Choroid plexus epithelial cell (primary cell): ENCODE results near the gene TYW1.
"Not testable (repeated sequence)": the region's sequence is repeated elsewhere in the genome, so short reads cannot be mapped to it uniquely, and the experiment has no call there.

Experiments
- DNase-seq: peaks from one replicate; pipeline ENCODE4 v3.0.0-alpha.2; 2010; ENCODE audit warnings: low read depth
- H3K4me3 ChIP-seq: 2 replicates; pipeline ENCODE4 v1.5.1; 2011; ENCODE audit warnings: low read depth, mild to moderate bottlenecking, control low read depth, low read length, moderate library complexity
- CTCF ChIP-seq: conservative IDR thresholded peaks from 2 replicates; pipeline ENCODE4 v1.5.1; 2011; ENCODE audit warnings: low read depth, mild to moderate bottlenecking, control low read depth, inconsistent platforms, low read length, moderate library complexity

The TYW1 gene

GRCh38 chr7:67251986-67252558 lies 255.4 kb downstream of the TYW1 start:
- no peak for DNase-seq
- TF ChIP-seq CTCF = no peak
- H3K4me3 ChIP-seq = no peak overlapping the region

GRCh38 chr7:67255076-67255475 lies 258.4 kb downstream of the TYW1 start:
- H3K4me3 ChIP-seq, DNase-seq: not testable (repeated sequence)

GRCh38 chr7:67257779-67258178 lies 261.1 kb downstream of the TYW1 start:
- not testable (repeated sequence) for DNase-seq, H3K4me3 ChIP-seq

- DNase-seq = not testable (repeated sequence)
Observed at GRCh38 chr7:67259363-67259762, 262.7 kb downstream of the TYW1 start.

GRCh38 chr7:67260166-67260586 lies 263.5 kb downstream of the TYW1 start:
- not testable (repeated sequence) for H3K4me3 ChIP-seq
- DNase-seq = peak; percentile 29

More at GRCh38 chr7:67259363-67259762, 262.7 kb downstream of the TYW1 start:
- not testable (repeated sequence) for H3K4me3 ChIP-seq

GRCh38 chr7:67264000-67264399 lies 267.4 kb downstream of the TYW1 start:
- DNase-seq = peak; percentile 24
- H3K4me3 ChIP-seq = not testable (repeated sequence)

- not testable (repeated sequence) for DNase-seq, H3K4me3 ChIP-seq
Observed at GRCh38 chr7:67266070-67266469, 269.4 kb downstream of the TYW1 start.

- DNase-seq = peak; percentile 14
- H3K4me3 ChIP-seq = no peak overlapping the region
- no peak for TF ChIP-seq CTCF
Observed at GRCh38 chr7:67267914-67268313, 271.3 kb downstream of the TYW1 start.

GRCh38 chr7:67269916-67270315 lies 273.3 kb downstream of the TYW1 start:
- not testable (repeated sequence) for DNase-seq, H3K4me3 ChIP-seq
